Naive thymus-derived CD8-positive, alpha-beta T cell (primary cell): ENCODE measurements around the gene SIDT2. TPM values are rescaled to one million over a fixed set of nuclear protein-coding genes. Genes with fewer than 3 reads are reported as not detected.

Experiments used
- ATAC-seq, 2 donors: fragments of 150-1000 bp; cut with Tn5 transposase in 1 of 2; sonication (Bioruptor Pico), chemical (Tn5 transposase) in 1 of 2; 1 replicate in 1 of 2; 2 replicates in 1 of 2; pipeline ENCODE4 v1.10.0; 2021; ENCODE audit warnings: mild to moderate bottlenecking in 2 of 2, moderate library complexity in 2 of 2
- POLR2A ChIA-PET: fragments of 350-600 bp; sonication (Branson Sonifier 250); formaldehyde crosslinking; loops from one replicate; lab custom pipeline; 2021; ENCODE audit warnings: antibody characterized with exemption; lab: Charles Lee
- DNase-seq, 10 donors: peaks; one replicate each; pipeline versions ENCODE4 v3.0.0 to v3.0.0-alpha.2; 2020 to 2022
- H3K27ac Mint-ChIP-seq, 10 donors: one replicate each; pipeline ENCODE4 v1.8.0; 2020 to 2022; ENCODE audit warnings: mild to moderate bottlenecking in 10 of 10, mixed read lengths in 10 of 10, moderate library complexity in 4 of 10, inconsistent platforms in 1 of 10
- H3K27me3 Mint-ChIP-seq, 5 donors: one replicate each; pipeline ENCODE4 v1.8.0; 2021 to 2022; ENCODE audit warnings: mixed read lengths in 5 of 5
- H3K36me3 Mint-ChIP-seq, 3 donors: one replicate each; pipeline ENCODE4 v1.8.0; 2020 to 2022; ENCODE audit warnings: mixed read lengths in 3 of 3, mild to moderate bottlenecking in 2 of 3, inconsistent platforms in 1 of 3
- H3K4me1 Mint-ChIP-seq, 4 donors: one replicate each; pipeline ENCODE4 v1.8.0; 2021 to 2022; ENCODE audit warnings: mixed read lengths in 4 of 4
- H3K4me3 Mint-ChIP-seq, 10 donors: one replicate each; pipeline ENCODE4 v1.8.0; 2020 to 2022; ENCODE audit warnings: mild to moderate bottlenecking in 10 of 10, mixed read lengths in 10 of 10, moderate library complexity in 6 of 10, inconsistent platforms in 1 of 10
- H3K9me3 Mint-ChIP-seq, 9 donors: one replicate each; pipeline ENCODE4 v1.8.0; 2020 to 2022; ENCODE audit warnings: mixed read lengths in 9 of 9, mild to moderate bottlenecking in 3 of 9, inconsistent platforms in 1 of 9, moderate library complexity in 1 of 9
- polyA plus RNA-seq, 3 donors: library from polyadenylated mRNA; unstranded; fragments of 300-500 nt; fragmentation: Illumina TruSeq; gene quantifications; one replicate each; pipeline ENCODE4 v1.2.3, GENCODE V29; 2021
- total RNA-seq, 8 experiments: library from RNA in 2 of 8; stranded (reverse) in 2 of 8; gene quantifications; one replicate each; pipeline ENCODE4 v1.2.3 and lab custom pipeline; 2021 to 2026

SIDT2 gene
- total and polyA plus RNA-seq, 5 experiments from 2014 or later: 2.3 to 63.0 (median 3.1) TPM

GRCh38 chr11:117220999-117221774 is 42.6 kb downstream of the SIDT2 start:
- Mint-ChIP-seq H3K9me3 (no peaks in the 10 kb centered on the region), H3K36me3 (peaks cover 0 to 95% (median 26%) of the 10 kb centered on the region in 3 donors), H3K4me3 (no peak overlapping the region), H3K4me1 (peaks cover 0 to 9% (median 8%) of the 10 kb centered on the region in 4 donors), H3K27ac (peak overlapping the region in 5 of 10 donors; percentile 10 to 53 (median 34)), H3K27me3 (no peaks in the 10 kb centered on the region)
- ATAC-seq: no peak
- POLR2A ChIA-PET: interaction anchor here (0.5 to 3.3 kb wide), 2 partner anchors 10 to 94 kb away, joined by 3 to 20 read pairs; partner anchors contain the start of genes PCSK7 and RNF214
- DNase-seq: no peak

GRCh38 chr11:117221775-117222517 is 43.4 kb downstream of the SIDT2 start:
- ATAC-seq: no peak
- Mint-ChIP-seq H3K27me3 (no peaks in the 10 kb centered on the region), H3K9me3 (no peaks in the 10 kb centered on the region), H3K4me1 (peaks cover 6 to 15% (median 14%) of the 10 kb centered on the region in 4 donors), H3K36me3 (peaks cover 0 to 95% (median 29%) of the 10 kb centered on the region in 3 donors), H3K27ac (peak overlapping the region in 3 of 10 donors; percentile 12 to 61 (median 14)), H3K4me3 (no peak overlapping the region)
- DNase-seq: peak in 1 of 10 donors; percentile 46
- POLR2A ChIA-PET: interaction anchor here (0.5 to 3.3 kb wide), 5 partner anchors 9 to 181 kb away, joined by 3 to 20 read pairs (median 4); partner anchors contain the start of genes PCSK7, RNF214 and SIDT2

- POLR2A ChIA-PET: interaction anchor here (1.2 kb wide), 1 partner anchor 45 kb away, joined by 4 read pairs; the partner anchor contains the start of gene SIDT2
- Mint-ChIP-seq H3K36me3 (peaks cover 0 to 95% (median 30%) of the 10 kb centered on the region in 3 donors), H3K9me3 (no peaks in the 10 kb centered on the region), H3K4me1 (peaks cover 9 to 22% (median 17%) of the 10 kb centered on the region in 4 donors), H3K27me3 (no peaks in the 10 kb centered on the region), H3K4me3 (no peak overlapping the region), H3K27ac (peak overlapping the region in 2 of 10 donors; percentile 19 to 37)
- ATAC-seq (no peak), DNase-seq (peak in 1 of 10 donors; percentile 43)
Observed at GRCh38 chr11:117222991-117223740, 44.6 kb downstream of the SIDT2 start.

GRCh38 chr11:117223741-117224689 is 45.5 kb downstream of the SIDT2 start:
- no peak overlapping the region for H3K4me3 Mint-ChIP-seq

GRCh38 chr11:117225553-117226170 is 47.1 kb downstream of the SIDT2 start:
- ATAC-seq: no peak
- Mint-ChIP-seq H3K36me3 (peaks cover 0 to 94% (median 25%) of the 10 kb centered on the region in 3 donors), H3K27me3 (no peaks in the 10 kb centered on the region), H3K4me3 (no peak overlapping the region), H3K27ac (peak overlapping the region in 2 of 10 donors; percentile 10 to 84), H3K4me1 (peaks cover 21 to 40% (median 34%) of the 10 kb centered on the region in 4 donors), H3K9me3 (no peaks in the 10 kb centered on the region)
- POLR2A ChIA-PET: interaction anchor here (1.4 to 7.5 kb wide), 3 partner anchors 29 to 82 kb away, joined by 4 to 70 read pairs (median 7); partner anchors contain the start of genes PAFAH1B2 and SIDT2
- DNase-seq: peak in 1 of 10 donors; percentile 51

More at GRCh38 chr11:117223741-117224689, 45.5 kb downstream of the SIDT2 start:
- Mint-ChIP-seq H3K27me3 (no peaks in the 10 kb centered on the region), H3K27ac (peak overlapping the region in 3 of 10 donors; percentile 19 to 65 (median 20)), H3K36me3 (peaks cover 0 to 95% (median 24%) of the 10 kb centered on the region in 3 donors), H3K4me1 (peaks cover 15 to 30% (median 22%) of the 10 kb centered on the region in 4 donors), H3K9me3 (no peaks in the 10 kb centered on the region)
- ATAC-seq: no peak
- POLR2A ChIA-PET: interaction anchor here (0.7 kb wide), 1 partner anchor 294 kb away, joined by 3 read pairs; no protein-coding TSS in a partner anchor
- DNase-seq: peak in 1 of 10 donors; percentile 58

- Mint-ChIP-seq H3K9me3 (no peaks in the 10 kb centered on the region), H3K27me3 (no peaks in the 10 kb centered on the region), H3K4me1 (peaks cover 25 to 50% (median 41%) of the 10 kb centered on the region in 4 donors), H3K27ac (peak overlapping the region; percentile 70 to 94 (median 88)), H3K4me3 (peak overlapping the region in 3 of 10 donors; percentile 57 to 83 (median 57)), H3K36me3 (peaks cover 0 to 84% (median 25%) of the 10 kb centered on the region in 3 donors)
- POLR2A ChIA-PET: interaction anchor here (0.9 to 7.5 kb wide), 7 partner anchors 9 to 454 kb away, joined by 3 to 70 read pairs (median 4); partner anchors contain the start of genes BUD13, PAFAH1B2 and SIDT2
- ATAC-seq (peak; percentile 71), DNase-seq (peak in 8 of 10 donors; percentile 31 to 77 (median 61))
Observed at GRCh38 chr11:117226388-117227385, 48.1 kb downstream of the SIDT2 start.

GRCh38 chr11:117228091-117228490 is 49.5 kb downstream of the SIDT2 start:
- peak overlapping the region in 9 of 10 donors; percentile 32 to 95 (median 54) for H3K4me3 Mint-ChIP-seq
- H3K27ac Mint-ChIP-seq: peak overlapping the region in 9 of 10 donors; percentile 66 to 93 (median 81)
- H3K4me1 Mint-ChIP-seq: peaks cover 28 to 61% (median 43%) of the 10 kb centered on the region in 4 donors
- DNase-seq (no peak), ATAC-seq (no peak)
- peaks cover 0 to 70% (median 21%) of the 10 kb centered on the region in 3 donors for H3K36me3 Mint-ChIP-seq
- H3K27me3 Mint-ChIP-seq: no peaks in the 10 kb centered on the region
- no peaks in the 10 kb centered on the region for H3K9me3 Mint-ChIP-seq
- POLR2A ChIA-PET: interaction anchor here (0.7 to 7.5 kb wide), 5 partner anchors 31 to 514 kb away, joined by 3 to 70 read pairs (median 5); partner anchors contain the start of genes BUD13, PAFAH1B2 and SIDT2

- POLR2A ChIA-PET: interaction anchor here (1.0 to 7.5 kb wide), 4 partner anchors 8 to 84 kb away, joined by 3 to 70 read pairs (median 25); partner anchors contain the start of genes PAFAH1B2 and SIDT2
- DNase-seq (no peak), ATAC-seq (no peak)
- Mint-ChIP-seq H3K4me3 (peak overlapping the region; percentile 90 to 100 (median 94)), H3K9me3 (no peaks in the 10 kb centered on the region), H3K36me3 (peaks cover 0 to 57% (median 21%) of the 10 kb centered on the region in 3 donors), H3K27me3 (no peaks in the 10 kb centered on the region), H3K4me1 (peaks cover 34 to 74% (median 56%) of the 10 kb centered on the region in 4 donors), H3K27ac (peak overlapping the region; percentile 93 to 98 (median 98))
Observed at GRCh38 chr11:117229411-117229810, 50.9 kb downstream of the SIDT2 start.

- Mint-ChIP-seq H3K4me1 (peaks cover 34 to 75% (median 56%) of the 10 kb centered on the region in 4 donors), H3K27me3 (no peaks in the 10 kb centered on the region), H3K4me3 (peak overlapping the region; percentile 90 to 100 (median 94)), H3K27ac (peak overlapping the region; percentile 93 to 98 (median 98)), H3K36me3 (peaks cover 0 to 52% (median 21%) of the 10 kb centered on the region in 3 donors), H3K9me3 (no peaks in the 10 kb centered on the region)
- ATAC-seq (peak in 1 of 2 donors; percentile 0), DNase-seq (peak in 1 of 10 donors; percentile 10)
- POLR2A ChIA-PET: interaction anchor here (0.8 to 7.5 kb wide), 9 partner anchors 9 to 442 kb away, joined by 3 to 70 read pairs (median 7); partner anchors contain the start of genes PAFAH1B2, SIDT2 and ZPR1
Observed at GRCh38 chr11:117229931-117230285, 51.4 kb downstream of the SIDT2 start.
